Karpas-422 (cell line): Measurements from ENCODE around the gene PARD3B. TPM values are rescaled to one million over a fixed set of nuclear protein-coding genes. Genes with fewer than 3 reads are reported as not detected.

Source experiments
- DNase-seq: peaks from one replicate; pipeline ENCODE4 v3.0.0-alpha.2; 2015
- H2AFZ ChIP-seq: fragments of 200-600 bp; sonication (generic); 2 replicates; pipeline ENCODE4 v1.6.1; 2014; ENCODE audit warnings: antibody characterized with exemption, low read length, mixed read lengths
- H3K27ac ChIP-seq: fragments of 200-600 bp; sonication (generic); 2 replicates; pipeline ENCODE4 v1.5.1; 2014; ENCODE audit warnings: mild to moderate bottlenecking, low read length, moderate library complexity
- H3K27me3 ChIP-seq: fragments of 200-600 bp; sonication (generic); 2 replicates; pipeline ENCODE4 v1.6.1; 2014; ENCODE audit warnings: low read length, mixed read lengths
- H3K36me3 ChIP-seq: fragments of 200-600 bp; sonication (generic); 2 replicates; pipeline ENCODE4 v1.6.1; 2014; ENCODE audit warnings: low read length, mixed read lengths; ENCODE audit not compliant: insufficient read depth
- H3K4me1 ChIP-seq: fragments of 200-600 bp; sonication (generic); 2 replicates; pipeline ENCODE4 v1.6.1; 2014; ENCODE audit warnings: mild to moderate bottlenecking, low read length, mixed read lengths
- H3K4me2 ChIP-seq: fragments of 200-600 bp; sonication (generic); 2 replicates; pipeline ENCODE4 v1.6.1; 2014; ENCODE audit warnings: low read length, low read depth, mild to moderate bottlenecking; ENCODE audit not compliant: poor library complexity, severe bottlenecking
- H3K4me3 ChIP-seq: fragments of 200-600 bp; sonication (generic); 2 replicates; pipeline ENCODE4 v1.5.1; 2014; ENCODE audit warnings: mild to moderate bottlenecking, antibody characterized with exemption, low read length, mixed read lengths
- H3K79me2 ChIP-seq: fragments of 200-600 bp; sonication (generic); 2 replicates; pipeline ENCODE4 v1.6.1; 2014; ENCODE audit warnings: mild to moderate bottlenecking, low read length, mixed read lengths
- H3K9ac ChIP-seq: fragments of 200-600 bp; sonication (generic); 2 replicates; pipeline ENCODE4 v1.6.0; 2014; ENCODE audit warnings: low read length
- H3K9me2 ChIP-seq: fragments of 200-600 bp; sonication (generic), shearing (Covaris generic); replicated peaks from 2 replicates; pipeline ENCODE4 v1.6.0; 2014; ENCODE audit warnings: mild to moderate bottlenecking, low read length, moderate library complexity; ENCODE audit not compliant: insufficient read depth
- H3K9me3 ChIP-seq: fragments of 300-700, 200-600 bp; sonication (generic); 2 replicates; pipeline ENCODE4 v1.6.1; 2014; ENCODE audit warnings: low read length, mixed read lengths
- H4K20me1 ChIP-seq: fragments of 200-600 bp; sonication (generic); 2 replicates; pipeline ENCODE4 v1.6.1; 2014; ENCODE audit warnings: mild to moderate bottlenecking, antibody characterized with exemption, low read length, low read depth; ENCODE audit not compliant: insufficient read depth
- total RNA-seq: library from RNA; depleted of rRNA; stranded (reverse); fragments of >200 nt; shearing (Covaris generic); gene quantifications from 2 replicates; pipeline ENCODE4 v1.2.3, GENCODE V29; 2014; ENCODE audit warnings: low replicate concordance

The PARD3B gene
- total RNA-seq, 1 experiment from 2014 or later, result not detected

- H3K27me3 ChIP-seq, result no peaks in the 10 kb centered on the region; the same call in 1 of the 2 replicates
- no peak overlapping the region for H2AFZ ChIP-seq
- no peak overlapping the region for H3K27ac ChIP-seq
- no peaks in the 10 kb centered on the region for H3K9me2 ChIP-seq
- no peak overlapping the region for H3K4me2 ChIP-seq
- H3K9ac ChIP-seq, result no peak overlapping the region
- H3K9me3 ChIP-seq, result no peaks in the 10 kb centered on the region
- no peaks in the 10 kb centered on the region for H3K36me3 ChIP-seq
- H3K4me1 ChIP-seq, result no peaks in the 10 kb centered on the region
- H4K20me1 ChIP-seq, result no peaks in the 10 kb centered on the region
- DNase-seq, result no peak
- H3K79me2 ChIP-seq, result no peaks in the 10 kb centered on the region
- no peak overlapping the region for H3K4me3 ChIP-seq
These were observed 631.3 kb downstream of the PARD3B start for GRCh38 chr2:205176546-205176945.

- Histone ChIP-seq H4K20me1 (no peaks in the 10 kb centered on the region), H3K36me3 (no peaks in the 10 kb centered on the region), H3K4me2 (no peak overlapping the region), H3K27me3 (no peaks in the 10 kb centered on the region; the same call in 1 of the 2 replicates), H3K4me1 (no peaks in the 10 kb centered on the region), H3K9me2 (no peaks in the 10 kb centered on the region), H2AFZ (no peak overlapping the region), H3K9me3 (no peaks in the 10 kb centered on the region), H3K4me3 (no peak overlapping the region), H3K79me2 (no peaks in the 10 kb centered on the region), H3K9ac (no peak overlapping the region), H3K27ac (no peak overlapping the region)
- DNase-seq, result no peak
These were observed 632.3 kb downstream of the PARD3B start for GRCh38 chr2:205177546-205177945.

GRCh38 chr2:205180730-205181129 is 635.5 kb downstream of the PARD3B start:
- Histone ChIP-seq H3K9ac (no peak overlapping the region), H3K79me2 (no peaks in the 10 kb centered on the region), H3K4me3 (no peak overlapping the region), H3K4me2 (no peak overlapping the region), H3K36me3 (no peaks in the 10 kb centered on the region), H4K20me1 (no peaks in the 10 kb centered on the region), H3K27me3 (no peaks in the 10 kb centered on the region), H3K27ac (no peak overlapping the region), H3K4me1 (no peaks in the 10 kb centered on the region), H3K9me3 (no peaks in the 10 kb centered on the region), H2AFZ (no peak overlapping the region), H3K9me2 (no peaks in the 10 kb centered on the region)
- DNase-seq, result no peak

GRCh38 chr2:205187731-205188130 is 642.5 kb downstream of the PARD3B start:
- Histone ChIP-seq H3K4me1 (no peaks in the 10 kb centered on the region), H3K4me2 (no peak overlapping the region)
- DNase-seq, result no peak

GRCh38 chr2:205188239-205189138 is 643.2 kb downstream of the PARD3B start:
- Histone ChIP-seq H2AFZ (no peak overlapping the region), H3K9ac (no peak overlapping the region), H3K4me2 (no peak overlapping the region), H3K27ac (no peak overlapping the region), H3K79me2 (no peaks in the 10 kb centered on the region), H3K27me3 (no peaks in the 10 kb centered on the region), H3K9me2 (no peaks in the 10 kb centered on the region), H4K20me1 (no peaks in the 10 kb centered on the region), H3K9me3 (no peaks in the 10 kb centered on the region), H3K4me1 (no peaks in the 10 kb centered on the region), H3K4me3 (no peak overlapping the region), H3K36me3 (no peaks in the 10 kb centered on the region)
- DNase-seq, result no peak

More at GRCh38 chr2:205187731-205188130, 642.5 kb downstream of the PARD3B start:
- H3K27me3 ChIP-seq, result no peaks in the 10 kb centered on the region
- H3K9me3 ChIP-seq, result no peaks in the 10 kb centered on the region
- no peaks in the 10 kb centered on the region for H3K9me2 ChIP-seq
- no peak overlapping the region for H3K9ac ChIP-seq
- no peaks in the 10 kb centered on the region for H3K79me2 ChIP-seq
- H2AFZ ChIP-seq, result no peak overlapping the region
- no peaks in the 10 kb centered on the region for H3K36me3 ChIP-seq
- H3K27ac ChIP-seq, result no peak overlapping the region
- no peaks in the 10 kb centered on the region for H4K20me1 ChIP-seq
- H3K4me3 ChIP-seq, result no peak overlapping the region

- no peak overlapping the region for H3K4me3 ChIP-seq
- no peaks in the 10 kb centered on the region for H4K20me1 ChIP-seq
- H3K9me2 ChIP-seq, result no peaks in the 10 kb centered on the region
- no peak for DNase-seq
- H3K79me2 ChIP-seq, result no peaks in the 10 kb centered on the region
- no peak overlapping the region for H2AFZ ChIP-seq
- H3K27me3 ChIP-seq, result no peaks in the 10 kb centered on the region
- no peak overlapping the region for H3K4me2 ChIP-seq
- no peak overlapping the region for H3K9ac ChIP-seq
- H3K36me3 ChIP-seq, result no peaks in the 10 kb centered on the region
- no peaks in the 10 kb centered on the region for H3K9me3 ChIP-seq
- no peaks in the 10 kb centered on the region for H3K4me1 ChIP-seq
- H3K27ac ChIP-seq, result no peak overlapping the region
These were observed 644.0 kb downstream of the PARD3B start for GRCh38 chr2:205189301-205189700.

- Histone ChIP-seq H3K4me1 (no peaks in the 10 kb centered on the region), H3K27ac (no peak overlapping the region), H3K27me3 (no peaks in the 10 kb centered on the region), H3K36me3 (no peaks in the 10 kb centered on the region), H2AFZ (no peak overlapping the region), H3K9me3 (no peaks in the 10 kb centered on the region), H3K4me2 (no peak overlapping the region), H3K9ac (no peak overlapping the region), H3K4me3 (no peak overlapping the region), H3K79me2 (no peaks in the 10 kb centered on the region), H4K20me1 (no peaks in the 10 kb centered on the region), H3K9me2 (no peaks in the 10 kb centered on the region)
- DNase-seq, result no peak
These were observed 645.3 kb downstream of the PARD3B start for GRCh38 chr2:205190528-205190927.

GRCh38 chr2:205193125-205193835 is 648.0 kb downstream of the PARD3B start:
- Histone ChIP-seq H3K27ac (no peak overlapping the region), H3K79me2 (no peaks in the 10 kb centered on the region), H4K20me1 (no peaks in the 10 kb centered on the region), H3K9me3 (no peaks in the 10 kb centered on the region), H3K36me3 (no peaks in the 10 kb centered on the region), H3K9ac (no peak overlapping the region), H3K4me3 (no peak overlapping the region), H3K9me2 (no peaks in the 10 kb centered on the region), H3K4me1 (no peaks in the 10 kb centered on the region), H3K4me2 (no peak overlapping the region), H3K27me3 (no peaks in the 10 kb centered on the region), H2AFZ (no peak overlapping the region)
- DNase-seq, result no peak
